GM12801 (cell line): ENCODE data around the gene RNF17.

ENCODE experiments used
- TF ChIP-seq, protein P1 (sequence below): IDR thresholded peaks from one replicate; pipeline ENCODE4 v1.5.1; 2011; ENCODE audit warnings: control low read depth; ENCODE audit not compliant: insufficient read length; ENCODE audit errors: extremely low read depth

Gene RNF17

DNA sequence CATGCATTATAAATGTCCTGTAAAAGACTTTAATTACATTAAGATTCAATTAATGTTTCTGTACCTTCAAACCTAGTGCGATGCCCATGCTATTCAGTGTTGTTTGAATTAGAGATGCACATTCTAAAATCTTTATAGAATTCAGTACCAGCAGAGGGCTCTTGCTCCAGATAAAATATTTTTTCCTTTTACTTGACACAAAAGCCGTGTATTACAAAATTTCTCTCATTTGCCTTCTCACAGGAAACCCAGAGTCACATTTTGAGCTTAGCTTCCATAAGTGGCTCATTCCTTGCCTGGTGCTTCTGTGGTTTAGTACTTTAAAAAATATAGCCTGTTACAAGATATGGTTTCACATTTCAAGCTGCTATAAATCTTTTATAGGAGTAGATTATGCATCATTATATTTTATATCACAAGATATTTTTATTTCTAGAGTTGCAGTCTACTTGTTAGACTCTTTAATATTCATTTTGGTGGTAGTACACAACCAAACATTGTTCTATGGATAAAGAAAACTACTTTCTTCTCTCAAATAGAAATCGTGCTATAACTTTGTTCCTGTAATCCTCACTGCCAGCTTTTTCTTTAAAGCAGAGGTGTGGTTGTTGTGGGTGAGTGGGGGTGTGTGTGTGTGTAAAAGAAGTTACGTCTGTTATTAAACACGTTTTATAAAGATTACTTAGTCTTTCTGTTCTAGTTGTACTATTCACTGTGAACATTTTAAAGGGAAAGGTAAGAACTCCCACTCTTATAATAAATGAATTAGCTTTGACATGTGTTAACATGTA is 101.4 kb downstream of the RNF17 start:
- TF ChIP-seq, protein P1, sequence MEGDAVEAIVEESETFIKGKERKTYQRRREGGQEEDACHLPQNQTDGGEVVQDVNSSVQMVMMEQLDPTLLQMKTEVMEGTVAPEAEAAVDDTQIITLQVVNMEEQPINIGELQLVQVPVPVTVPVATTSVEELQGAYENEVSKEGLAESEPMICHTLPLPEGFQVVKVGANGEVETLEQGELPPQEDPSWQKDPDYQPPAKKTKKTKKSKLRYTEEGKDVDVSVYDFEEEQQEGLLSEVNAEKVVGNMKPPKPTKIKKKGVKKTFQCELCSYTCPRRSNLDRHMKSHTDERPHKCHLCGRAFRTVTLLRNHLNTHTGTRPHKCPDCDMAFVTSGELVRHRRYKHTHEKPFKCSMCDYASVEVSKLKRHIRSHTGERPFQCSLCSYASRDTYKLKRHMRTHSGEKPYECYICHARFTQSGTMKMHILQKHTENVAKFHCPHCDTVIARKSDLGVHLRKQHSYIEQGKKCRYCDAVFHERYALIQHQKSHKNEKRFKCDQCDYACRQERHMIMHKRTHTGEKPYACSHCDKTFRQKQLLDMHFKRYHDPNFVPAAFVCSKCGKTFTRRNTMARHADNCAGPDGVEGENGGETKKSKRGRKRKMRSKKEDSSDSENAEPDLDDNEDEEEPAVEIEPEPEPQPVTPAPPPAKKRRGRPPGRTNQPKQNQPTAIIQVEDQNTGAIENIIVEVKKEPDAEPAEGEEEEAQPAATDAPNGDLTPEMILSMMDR = no peak

DNA sequence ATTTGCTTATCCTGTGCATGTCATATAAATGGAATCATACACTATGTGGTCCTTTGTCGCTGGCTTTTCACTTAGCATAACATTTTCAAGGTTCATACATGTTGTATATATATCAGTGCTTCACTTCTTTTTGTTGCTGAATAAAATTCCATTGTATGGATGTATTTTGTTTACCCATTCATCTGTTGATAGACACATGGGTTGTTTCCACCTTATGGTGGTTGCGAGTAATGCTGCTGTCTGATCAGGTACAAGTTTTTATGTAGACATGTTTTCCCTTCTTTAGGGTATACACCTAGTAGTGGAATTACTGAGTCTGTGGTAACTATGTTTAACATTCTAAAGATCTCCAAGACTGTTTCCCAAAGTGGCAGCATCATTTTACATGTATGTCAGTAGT is 102.5 kb downstream of the RNF17 start:
- TF ChIP-seq, protein P1 = no peak

DNA sequence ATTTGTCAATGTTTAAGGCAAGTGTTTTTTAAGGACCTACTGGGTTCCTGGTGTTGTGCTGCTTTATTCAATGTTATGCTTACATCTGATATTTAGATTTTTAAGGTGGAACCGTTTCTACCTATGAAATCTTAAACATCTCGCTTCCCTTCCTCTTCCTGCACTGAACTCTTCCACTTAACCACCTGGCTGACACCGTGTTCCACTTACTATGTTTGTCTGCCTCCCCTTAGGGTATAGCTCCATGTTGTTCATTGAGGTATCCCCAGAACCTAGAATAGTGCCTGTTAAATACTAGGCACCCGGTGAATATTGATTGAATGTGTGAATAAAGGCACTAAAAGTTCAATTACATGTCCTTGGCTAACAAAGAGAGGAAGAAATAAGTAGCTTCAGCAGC is 104.9 kb downstream of the RNF17 start:
- TF ChIP-seq, protein P1 = no peak

DNA sequence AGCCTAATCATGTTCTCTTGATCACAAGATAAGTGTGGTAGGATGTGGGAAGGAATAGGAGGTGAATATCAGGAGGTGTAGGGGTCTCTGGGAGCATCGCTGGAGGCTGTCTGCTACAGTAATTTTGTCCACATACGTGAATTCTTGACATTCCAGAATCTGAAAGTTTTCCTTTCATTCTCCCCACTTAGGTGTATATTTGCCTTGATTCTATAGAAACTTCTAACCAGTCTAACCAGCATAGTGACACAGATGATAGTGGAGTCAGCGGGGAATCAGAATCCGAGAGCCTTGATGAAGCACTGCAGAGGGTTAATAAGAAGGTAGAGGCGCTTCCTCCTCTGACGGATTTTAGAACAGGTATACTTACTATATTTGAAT is 106.4 kb downstream of the RNF17 start:
- TF ChIP-seq, protein P1 = no peak

DNA sequence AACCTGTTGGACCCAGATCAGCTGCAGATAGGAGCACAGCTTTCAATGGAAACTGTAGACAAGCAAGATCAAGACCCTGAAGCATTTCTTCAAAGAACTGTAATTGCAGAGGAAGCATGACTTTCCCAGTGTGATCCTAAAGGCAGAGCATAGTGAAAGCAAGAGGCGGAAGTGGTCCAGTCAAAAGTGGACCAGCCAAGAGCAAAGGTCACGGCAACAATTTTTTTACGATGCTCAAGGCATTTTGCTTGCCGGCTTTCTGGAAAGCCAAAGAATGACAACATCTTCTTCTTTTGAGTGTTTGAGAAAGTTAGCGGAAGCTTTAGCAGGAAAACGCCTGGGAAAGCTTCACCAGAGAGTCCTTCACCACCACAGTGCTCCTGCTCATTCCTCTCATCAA is 111.6 kb downstream of the RNF17 start:
- TF ChIP-seq, protein P1 = no peak

DNA sequence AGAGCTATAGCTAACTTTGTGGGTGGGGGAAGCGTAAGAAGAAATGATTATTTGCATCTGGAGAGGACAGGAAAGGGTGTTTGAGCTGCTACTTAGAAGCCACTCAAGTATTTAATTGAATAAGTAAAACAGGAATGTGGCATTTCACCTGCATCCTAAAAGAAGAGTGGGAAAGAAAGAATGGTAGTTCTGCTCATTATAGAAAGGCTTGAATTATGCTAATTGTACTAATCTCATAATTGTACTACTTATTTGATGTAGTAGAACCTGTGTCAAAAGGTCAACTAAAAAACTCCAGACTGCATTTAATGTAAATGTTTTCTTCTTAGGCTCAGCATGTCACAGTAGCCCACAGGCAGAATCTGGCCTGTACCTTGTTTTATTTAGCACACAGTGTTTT is 113.6 kb downstream of the RNF17 start:
- TF ChIP-seq, protein P1 = no peak

DNA sequence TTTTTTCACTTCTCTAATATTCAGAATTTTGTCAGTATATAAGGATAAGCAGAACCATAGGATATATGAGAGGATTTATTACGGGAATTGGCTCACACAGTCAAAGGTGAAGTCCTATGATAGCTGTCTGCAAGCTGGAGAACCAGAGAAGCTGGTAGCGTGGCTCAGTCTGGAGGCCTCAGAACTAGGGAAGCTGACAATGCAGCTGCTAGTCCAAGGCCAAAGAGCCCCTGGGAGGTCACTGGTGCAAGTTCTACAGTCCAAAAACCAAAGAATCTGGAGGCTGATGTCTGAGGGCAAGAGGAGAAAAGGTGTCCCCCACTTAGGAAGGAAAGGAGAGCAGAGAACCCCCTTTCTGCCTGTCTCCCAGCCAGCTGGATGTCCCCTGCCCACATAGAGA is 114.4 kb downstream of the RNF17 start:
- TF ChIP-seq, protein P1 = no peak
